ENCODE results near the gene HADHB. TPM values are rescaled to one million over a fixed set of nuclear protein-coding genes. Genes with fewer than 3 reads are reported as not detected.
A peak's percentile ranks its signal among the peaks of the same experiment; 100 is the strongest.

Gene HADHB
- total RNA-seq, 1 donor from 2014 or later = 1,332 TPM

- peak; percentile 27 for DNase-seq
- intact Hi-C loops (cut with micrococcal nuclease) = no loop called here
- no peak for TF ChIP-seq CTCF (IDR thresholded peaks at IDR 0.05; ENCODE audit: borderline replicate concordance)
- Histone ChIP-seq H3K27me3 (ENCODE audit: low read depth) (no peaks in the 10 kb centered on the region), H3K4me3 (peak overlapping the region; percentile 90), H3K9me3 (replicated peaks) (no peaks in the 10 kb centered on the region), H3K36me3 (no peaks in the 10 kb centered on the region), H3K4me1 (peaks cover 92% of the 10 kb centered on the region), H3K27ac (replicated peaks) (peak overlapping the region; percentile 99)
These were observed 543 bp downstream of the HADHB start for GRCh38 chr2:26245231-26245732.

DNA sequence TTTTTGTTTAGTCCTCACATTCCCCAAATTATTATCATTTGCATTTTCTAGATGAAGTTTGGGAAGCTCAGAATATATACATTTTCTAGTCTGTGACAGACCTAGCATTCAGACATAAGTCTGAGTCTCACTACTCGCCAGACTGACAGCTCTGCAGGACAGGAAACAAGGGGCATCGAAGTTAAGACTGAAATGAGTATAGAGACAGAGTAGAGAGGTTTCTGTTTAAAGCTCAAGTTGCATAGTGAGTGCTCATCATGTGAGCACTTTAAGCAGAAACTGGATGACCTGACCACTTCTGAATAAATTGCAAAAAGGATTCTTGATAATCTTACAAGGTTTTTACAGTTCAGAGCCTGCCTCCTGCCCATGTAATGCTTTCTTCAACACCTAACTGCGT lies 1.1 kb downstream of the HADHB start:
- no peak for DNase-seq
- H3K9me3 ChIP-seq (replicated peaks) = no peaks in the 10 kb centered on the region
- H3K4me3 ChIP-seq = peak overlapping the region; percentile 90
- intact Hi-C loops (cut with micrococcal nuclease) = no loop called here
- peaks cover 90% of the 10 kb centered on the region for H3K4me1 ChIP-seq
- no peaks in the 10 kb centered on the region for H3K36me3 ChIP-seq
- H3K27ac ChIP-seq (replicated peaks) = peak overlapping the region; percentile 99
- H3K27me3 ChIP-seq (ENCODE audit: low read depth) = no peaks in the 10 kb centered on the region
- TF ChIP-seq CTCF (IDR thresholded peaks at IDR 0.05; ENCODE audit: borderline replicate concordance) = no peak

GRCh38 chr2:26246818-26247217 lies 2.1 kb downstream of the HADHB start:
- Histone ChIP-seq H3K27ac (replicated peaks) (peak overlapping the region; percentile 99), H3K4me3 (peak overlapping the region; percentile 90), H3K27me3 (ENCODE audit: low read depth) (no peaks in the 10 kb centered on the region), H3K9me3 (replicated peaks) (no peaks in the 10 kb centered on the region), H3K36me3 (no peaks in the 10 kb centered on the region), H3K4me1 (peaks cover 90% of the 10 kb centered on the region)
- no peak for TF ChIP-seq CTCF (IDR thresholded peaks at IDR 0.05; ENCODE audit: borderline replicate concordance)
- DNase-seq = peak; percentile 40
- intact Hi-C loops (cut with micrococcal nuclease) = no loop called here

GRCh38 chr2:26249625-26250024 lies 4.9 kb downstream of the HADHB start:
- Histone ChIP-seq H3K27me3 (ENCODE audit: low read depth) (no peaks in the 10 kb centered on the region), H3K27ac (replicated peaks) (peak overlapping the region; percentile 99), H3K4me1 (peaks cover 92% of the 10 kb centered on the region), H3K36me3 (peaks cover under 1% of the 10 kb centered on the region), H3K4me3 (no peak overlapping the region), H3K9me3 (replicated peaks) (no peaks in the 10 kb centered on the region)
- DNase-seq = no peak
- no peak for TF ChIP-seq CTCF (IDR thresholded peaks at IDR 0.05; ENCODE audit: borderline replicate concordance)
- intact Hi-C loops (cut with micrococcal nuclease) = no loop called here

GRCh38 chr2:26251893-26252292 lies 7.2 kb downstream of the HADHB start:
- Histone ChIP-seq H3K9me3 (replicated peaks) (no peaks in the 10 kb centered on the region), H3K36me3 (peaks cover 6% of the 10 kb centered on the region), H3K27ac (replicated peaks) (peak overlapping the region; percentile 99), H3K4me3 (no peak overlapping the region), H3K4me1 (peaks cover 97% of the 10 kb centered on the region), H3K27me3 (ENCODE audit: low read depth) (no peaks in the 10 kb centered on the region)
- intact Hi-C loops (cut with micrococcal nuclease) = no loop called here
- no peak for TF ChIP-seq CTCF (IDR thresholded peaks at IDR 0.05; ENCODE audit: borderline replicate concordance)
- peak; percentile 69 for DNase-seq

Measured in left ventricle myocardium inferior (tissue), 1 donor.